Ammon's horn (tissue), 1 donor: ENCODE data around the gene INCENP.
"Not testable (repeated sequence)": the region's sequence is repeated elsewhere in the genome, so short reads cannot be mapped to it uniquely, and the experiment has no call there.

Experiments
- DNase-seq: peaks from one replicate; pipeline ENCODE4 v3.0.0-alpha.2; 2016; ENCODE audit warnings: low spot score

INCENP gene

GRCh38 chr11:62123669-62124185, at the start of gene INCENP:
INCENP (plus strand) TSS chr11:62124011; CDS start chr11:62128162, 4,151 bp downstream.
- DNase-seq: peak; percentile 99

GRCh38 chr11:62075438-62075837, 48.4 kb upstream of the INCENP start:
- DNase-seq: no peak

GRCh38 chr11:62077132-62077531, 46.7 kb upstream of the INCENP start:
- no peak for DNase-seq

- DNase-seq: peak; percentile 89
These were observed 42.2 kb upstream of the INCENP start for GRCh38 chr11:62081378-62082291.

- no peak for DNase-seq
These were observed 41.5 kb upstream of the INCENP start for GRCh38 chr11:62082292-62082657.

- DNase-seq: not testable (repeated sequence)
These were observed 39.0 kb upstream of the INCENP start for GRCh38 chr11:62084801-62085200.

- no peak for DNase-seq
These were observed 36.1 kb upstream of the INCENP start for GRCh38 chr11:62087694-62088093.

GRCh38 chr11:62088331-62088933, 35.4 kb upstream of the INCENP start:
- no peak for DNase-seq

GRCh38 chr11:62103141-62103540, 20.7 kb upstream of the INCENP start:
- no peak for DNase-seq

GRCh38 chr11:62103986-62104385, 19.8 kb upstream of the INCENP start:
- DNase-seq: no peak

GRCh38 chr11:62104816-62105653, 18.8 kb upstream of the INCENP start:
- no peak for DNase-seq

GRCh38 chr11:62105667-62106191, 18.1 kb upstream of the INCENP start:
- DNase-seq: peak; percentile 52

- DNase-seq: peak; percentile 86
These were observed 15.6 kb upstream of the INCENP start for GRCh38 chr11:62108017-62108750.

- no peak for DNase-seq
These were observed 14.8 kb upstream of the INCENP start for GRCh38 chr11:62108971-62109404.

GRCh38 chr11:62115085-62115694, 8.6 kb upstream of the INCENP start:
- DNase-seq: no peak

- no peak for DNase-seq
These were observed 7.4 kb upstream of the INCENP start for GRCh38 chr11:62116451-62116850.

GRCh38 chr11:62119569-62119968, 4.2 kb upstream of the INCENP start:
- no peak for DNase-seq

- no peak for DNase-seq
These were observed 3.8 kb upstream of the INCENP start for GRCh38 chr11:62120001-62120400.

GRCh38 chr11:62120431-62120830, 3.4 kb upstream of the INCENP start:
- DNase-seq: no peak

- DNase-seq: no peak
These were observed 1.7 kb upstream of the INCENP start for GRCh38 chr11:62122076-62122475.
